A673 (cell line): ENCODE results near the gene BANK1. TPM values are rescaled to one million over a fixed set of nuclear protein-coding genes. Genes with fewer than 3 reads are reported as not detected.

ENCODE experiments used
- BruUV-seq: library from RNA; stranded (reverse); fragments of 400-500 nt; replicated peaks from 2 replicates; lab custom pipeline; 2021; lab: Mats Ljungman, UMichigan
- CTCF ChIA-PET: fragments of 300-600 bp; sonication (Branson Sonifier 250); formaldehyde crosslinking; loops from one replicate; lab custom pipeline; 2022; ENCODE audit warnings: antibody characterized with exemption; lab: Charles Lee
- POLR2A ChIA-PET: fragments of 300-600 bp; sonication (Branson Sonifier 250); formaldehyde crosslinking; loops from one replicate; lab custom pipeline; 2022; ENCODE audit warnings: antibody characterized with exemption; ENCODE audit not compliant: low non-redundant PET; lab: Charles Lee
- DNase-seq: peaks from one replicate; pipeline ENCODE4 v3.0.0-alpha.2; 2015; ENCODE audit warnings: low spot score
- H3K27ac ChIP-seq: fragments of 200-600 bp; sonication (generic); 2 replicates; pipeline ENCODE4 v1.5.1; 2016; ENCODE audit warnings: mixed run types, low read depth, mild to moderate bottlenecking, mixed read lengths, antibody characterized with exemption, low read length; ENCODE audit not compliant: poor library complexity, severe bottlenecking
- H3K27me3 ChIP-seq: fragments of 200-600 bp; sonication (generic); replicated peaks from 2 replicates; pipeline ENCODE4 v1.6.1; 2017; ENCODE audit warnings: mixed run types, low read depth, mild to moderate bottlenecking, mixed read lengths, antibody characterized with exemption, low read length; ENCODE audit not compliant: insufficient read depth, poor library complexity
- H3K36me3 ChIP-seq: fragments of 200-600 bp; sonication (generic); 2 replicates; pipeline ENCODE4 v1.6.1; 2016; ENCODE audit warnings: mixed run types, mild to moderate bottlenecking, mixed read lengths, antibody characterized with exemption, low read length; ENCODE audit not compliant: insufficient read depth, poor library complexity, severe bottlenecking
- H3K4me1 ChIP-seq: fragments of 200-600 bp; sonication (generic); 2 replicates; pipeline ENCODE4 v1.6.1; 2017; ENCODE audit warnings: mixed run types, mild to moderate bottlenecking, mixed read lengths, antibody characterized with exemption, low read length; ENCODE audit not compliant: insufficient read depth, poor library complexity, severe bottlenecking
- H3K4me3 ChIP-seq: fragments of 200-600 bp; sonication (generic); 2 replicates; pipeline ENCODE4 v1.5.1; 2016; ENCODE audit warnings: low read depth, mixed run types, mild to moderate bottlenecking, mixed read lengths, low read length; ENCODE audit not compliant: poor library complexity, severe bottlenecking
- H3K9me3 ChIP-seq: fragments of 200-600 bp; sonication (generic); 2 replicates; pipeline ENCODE4 v1.6.1; 2016; ENCODE audit warnings: mixed run types, low read depth, mild to moderate bottlenecking, mixed read lengths, antibody characterized with exemption, low read length; ENCODE audit not compliant: poor library complexity, severe bottlenecking
- CTCF ChIP-seq: fragments of 300-800, 200-600 bp; sonication (generic); conservative IDR thresholded peaks from 2 replicates; pipeline ENCODE4 v1.5.1; 2017; ENCODE audit warnings: low read depth, mild to moderate bottlenecking, antibody characterized with exemption, low read length, moderate library complexity, mixed read lengths
- EZH2 ChIP-seq: fragments of 200-600 bp; sonication (generic); IDR thresholded peaks from 2 replicates; pipeline ENCODE4 v1.6.1; 2017; ENCODE audit warnings: borderline replicate concordance, low read depth, mild to moderate bottlenecking, mixed read lengths, antibody characterized with exemption, low read length; ENCODE audit not compliant: poor library complexity, severe bottlenecking
- intact Hi-C: fragments of 100-400 bp; cut with micrococcal nuclease; formaldehyde crosslinking; loops from one replicate; pipeline ENCODE4 v1.10.0; 2022; ENCODE audit not compliant: unreplicated experiment
- total RNA-seq: library from RNA; stranded (reverse); gene quantifications from 2 replicates; pipeline ENCODE4 v1.2.3, GENCODE V29; 2021

BANK1 gene
- total RNA-seq, 1 experiment from 2014 or later: not detected

GRCh38 chr4:101856149-101856548 is 65.6 kb downstream of the BANK1 start:
- Histone ChIP-seq H3K36me3 (no peaks in the 10 kb centered on the region), H3K9me3 (no peaks in the 10 kb centered on the region), H3K4me1 (no peaks in the 10 kb centered on the region), H3K27me3 (no peaks in the 10 kb centered on the region), H3K27ac (no peak overlapping the region), H3K4me3 (no peak overlapping the region)
- no TSS peak for BruUV-seq
- TF ChIP-seq CTCF (no peak), EZH2 (no peak)
- intact Hi-C loops: no loop called here
- CTCF ChIA-PET: no interaction called here
- POLR2A ChIA-PET: no interaction called here
- no peak for DNase-seq

DNA sequence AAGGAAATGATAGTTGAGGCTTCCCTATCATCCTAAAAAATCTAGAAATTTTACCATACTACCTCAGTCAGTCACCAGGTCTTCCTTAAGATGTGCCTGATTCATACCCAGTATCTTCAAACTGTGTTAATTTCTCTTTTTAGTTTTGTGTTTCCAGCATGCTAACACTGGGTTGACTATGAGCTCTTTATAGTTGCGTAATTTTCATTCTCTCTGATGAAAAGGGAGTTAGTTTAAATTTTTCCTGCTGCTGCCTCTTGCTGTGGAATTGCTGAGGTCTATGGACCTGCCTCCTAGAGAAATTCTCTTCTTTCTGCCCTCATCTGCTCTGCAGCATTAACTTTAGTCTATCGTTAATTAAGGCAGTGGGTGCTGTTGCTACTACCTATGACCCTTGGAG is 66.6 kb downstream of the BANK1 start:
- no peak for TF ChIP-seq EZH2
- no peak for TF ChIP-seq CTCF
- Histone ChIP-seq H3K27me3 (no peaks in the 10 kb centered on the region), H3K4me3 (no peak overlapping the region), H3K9me3 (no peaks in the 10 kb centered on the region), H3K4me1 (no peaks in the 10 kb centered on the region), H3K27ac (no peak overlapping the region), H3K36me3 (no peaks in the 10 kb centered on the region)
- no peak for DNase-seq
- ChIA-PET POLR2A (no interaction called here), CTCF (no interaction called here)
- no TSS peak for BruUV-seq
- intact Hi-C loops: no loop called here

- Histone ChIP-seq H3K36me3 (no peaks in the 10 kb centered on the region), H3K4me3 (no peak overlapping the region), H3K27ac (no peak overlapping the region), H3K27me3 (no peaks in the 10 kb centered on the region), H3K9me3 (no peaks in the 10 kb centered on the region), H3K4me1 (no peaks in the 10 kb centered on the region)
- ChIA-PET POLR2A (no interaction called here), CTCF (no interaction called here)
- TF ChIP-seq CTCF: no peak
- no peak for TF ChIP-seq EZH2
- BruUV-seq: no TSS peak
- intact Hi-C loops: no loop called here
- no peak for DNase-seq
Measured at GRCh38 chr4:101858641-101859040, 68.1 kb downstream of the BANK1 start.
